HepG2 (cell line): ENCODE data around the gene PARM1. TPM values are rescaled to one million over a fixed set of nuclear protein-coding genes. Genes with fewer than 3 reads are reported as not detected.

ENCODE experiments used
- ATAC-seq: fragments of 200-7000 bp; cut with Tn5 transposase; 3 replicates; pipeline ENCODE4 v1.9.1; 2020; ENCODE audit warnings: mild to moderate bottlenecking, moderate library complexity
- BruUV-seq: library from RNA; stranded (reverse); fragments of 400-500 nt; replicated peaks from 2 replicates; lab custom pipeline; 2021; lab: Mats Ljungman, UMichigan
- CTCF ChIA-PET: fragments of 300-600 bp; formaldehyde crosslinking; extraction: SDS; loops from one replicate; lab custom pipeline; 2021; ENCODE audit warnings: low total read pairs, inconsistent platforms, low intra/inter-chr PET ratio; lab: Yijun Ruan, JAX
- POLR2A ChIA-PET: fragments of 350-600 bp; sonication (Branson Sonifier 250); formaldehyde crosslinking; loops from one replicate; lab custom pipeline; 2020; ENCODE audit warnings: antibody characterized with exemption, inconsistent platforms; lab: Yijun Ruan, JAX
- DNase-seq: peaks from one replicate; pipeline ENCODE4 v3.0.0-alpha.2; 2015; ENCODE audit warnings: low spot score
- FAIRE-seq: peaks from 3 replicates; lab custom pipeline; 2011; peaks lifted over from hg19 to GRCh38; lab: Jason Lieb, UNC
- H2AFZ ChIP-seq: one replicate; pipeline ENCODE4 v1.6.1; 2011; ENCODE audit warnings: low read length, inconsistent platforms
- H3K27ac ChIP-seq: fragments of 300-600 bp; 3 replicates; pipeline ENCODE4 v1.8.0; 2011; ENCODE audit warnings: mixed run types, mild to moderate bottlenecking, mixed read lengths, low read length, inconsistent platforms; ENCODE audit not compliant: insufficient read depth; ENCODE audit errors: extremely low read length
- H3K27me3 ChIP-seq, 2 experiments: fragments of 200-600 bp in 1 of 2; 2 replicates in 1 of 2; 3 replicates in 1 of 2; pipeline versions ENCODE4 v1.6.0 to v1.8.0; 2011; ENCODE audit warnings: low read length in 2 of 2, mild to moderate bottlenecking in 2 of 2, moderate library complexity in 2 of 2, inconsistent platforms in 1 of 2; ENCODE audit not compliant: insufficient read depth in 2 of 2, control insufficient read depth in 1 of 2
- H3K36me3 ChIP-seq, 2 experiments: fragments of 200-600 bp in 1 of 2; replicated peaks in 1 of 2; 2 replicates in 1 of 2; 3 replicates in 1 of 2; pipeline versions ENCODE4 v1.5.1 to v1.8.0; 2011; ENCODE audit warnings: low read length in 2 of 2, inconsistent platforms in 1 of 2; ENCODE audit not compliant: insufficient read depth in 2 of 2, control insufficient read depth in 1 of 2
- H3K4me1 ChIP-seq: 2 replicates; pipeline ENCODE4 v1.5.1; 2012; ENCODE audit warnings: low read length, inconsistent platforms; ENCODE audit not compliant: insufficient read depth
- H3K4me2 ChIP-seq: 2 replicates; pipeline ENCODE4 v1.6.0; 2011; ENCODE audit warnings: low read depth, low read length, inconsistent platforms
- H3K4me3 ChIP-seq, 3 experiments: fragments of 200-600 bp in 1 of 3; sonication (generic), shearing (Covaris generic) in 1 of 3; replicated peaks in 1 of 3; 2 replicates each; pipeline ENCODE4 v1.5.1; 2011 to 2016; ENCODE audit warnings: low read length in 3 of 3, inconsistent platforms in 2 of 3, low read depth in 2 of 3, mild to moderate bottlenecking in 2 of 3, control low read depth in 1 of 3, mixed read lengths in 1 of 3; ENCODE audit not compliant: insufficient read depth in 1 of 3
- H3K79me2 ChIP-seq: one replicate; pipeline ENCODE4 v1.6.1; 2011; ENCODE audit warnings: low read length, inconsistent platforms; ENCODE audit not compliant: insufficient read depth
- H3K9ac ChIP-seq: 2 replicates; pipeline ENCODE4 v1.6.0; 2011; ENCODE audit warnings: mild to moderate bottlenecking, low read depth, low read length, inconsistent platforms; ENCODE audit not compliant: insufficient read depth
- H3K9me3 ChIP-seq: 2 replicates; pipeline ENCODE4 v1.5.1; 2012; ENCODE audit warnings: mild to moderate bottlenecking, low read length
- H4K20me1 ChIP-seq: 2 replicates; pipeline ENCODE4 v1.6.0; 2011; ENCODE audit warnings: inconsistent platforms, mild to moderate bottlenecking, low read length, moderate library complexity; ENCODE audit not compliant: insufficient read depth
- NRL ChIP-seq: sonication (generic); formaldehyde crosslinking; IDR thresholded peaks from 2 replicates; pipeline ENCODE4 v1.5.0; 2020; ENCODE audit warnings: missing genetic modification reagents, mild to moderate bottlenecking, moderate library complexity, borderline replicate concordance
- ZNF282 ChIP-seq: fragments of 450-650 bp; IDR thresholded peaks from 2 replicates; pipeline ENCODE4 v1.6.1; 2018; ENCODE audit not compliant: partially characterized antibody
- ZSCAN29 ChIP-seq: sonication (generic); formaldehyde crosslinking; conservative IDR thresholded peaks from 2 replicates; pipeline ENCODE4 v1.4.0; 2020; ENCODE audit warnings: mild to moderate bottlenecking, missing genetic modification reagents
- WGBS: methylation state at CpG from one replicate; pipeline ENCODE4 v1.1.6; 2017; ENCODE audit warnings: low lambda C conversion rate; 5-methylcytosine and 5-hydroxymethylcytosine counted together
- in situ Hi-C: cut with HindIII; loops from 2 replicates; pipeline ENCODE4 v1.10.0; 2017; ENCODE audit warnings: low pct_unique_long_range_greater_than_20kb; ENCODE audit not compliant: extremely low pct_ligation_motif_present
- intact Hi-C: fragments of 100-400 bp; cut with micrococcal nuclease; formaldehyde crosslinking; loops from one replicate; pipeline ENCODE4 v1.10.0; 2022; ENCODE audit not compliant: unreplicated experiment
- polyA plus RNA-seq, 8 experiments: library from polyadenylated mRNA; depleted of rRNA in 3 of 8; stranded (reverse) in 7 of 8; unstranded in 1 of 8; fragments of >200 nt; fragmentation: Illumina TruSeq in 4 of 8; extraction: Trizol in 4 of 8; gene quantifications; 2 replicates each; pipeline versions ENCODE4 v1.2.1 to v1.2.3, GENCODE V29; 2011 to 2016; ENCODE audit warnings: low read depth in 4 of 8, missing spikeins in 1 of 8, mixed read lengths in 1 of 8; ENCODE audit not compliant: insufficient read depth in 1 of 8
- total RNA-seq, 5 experiments: library from RNA; depleted of rRNA; stranded (reverse); fragments of >200 nt; fragmentation: Illumina TruSeq; extraction: Trizol; gene quantifications; 2 replicates each; pipeline ENCODE4 v1.2.3, GENCODE V29; 2016; ENCODE audit warnings: low read depth in 1 of 5

PARM1 gene
- total and polyA plus RNA-seq, 2 of the 13 experiments (the other 11 are each of a cell fraction or from before 2014, with no cell fraction given) = not detected

DNA sequence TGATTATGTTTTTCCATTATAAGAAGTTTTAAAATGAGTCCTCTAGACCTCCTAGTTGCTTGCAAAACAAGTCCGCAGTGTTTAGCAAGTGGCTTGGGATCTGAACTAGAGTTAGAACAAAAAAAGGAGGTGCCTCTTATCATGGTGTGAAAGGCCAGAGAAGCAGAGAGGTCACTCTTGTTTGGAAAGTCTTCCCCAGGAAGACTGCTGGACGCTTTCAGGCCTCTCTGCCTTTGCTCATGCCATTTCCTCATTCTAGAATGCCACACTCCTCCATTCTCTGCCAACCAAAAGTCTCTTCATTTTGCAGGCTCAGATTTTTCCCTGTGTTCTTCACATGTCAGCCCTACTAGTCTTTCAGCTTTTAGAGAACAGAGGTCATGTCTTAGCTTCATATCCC lies 14.9 kb downstream of the PARM1 start:
- Histone ChIP-seq H3K79me2 (no peaks in the 10 kb centered on the region), H2AFZ (no peak overlapping the region), H3K4me1 (no peaks in the 10 kb centered on the region), H3K36me3 (no peaks in the 10 kb centered on the region), H3K27ac (no peak overlapping the region), H4K20me1 (no peaks in the 10 kb centered on the region), H3K4me3 (no peak overlapping the region), H3K9ac (no peak overlapping the region), H3K27me3 (no peaks in the 10 kb centered on the region), H3K9me3 (no peaks in the 10 kb centered on the region), H3K4me2 (no peak overlapping the region)
- CTCF ChIA-PET = no interaction called here
- intact Hi-C loops = no loop called here
- ATAC-seq (no peak), DNase-seq (no peak), FAIRE-seq (no peak)
- 23% methylated on average over 2 of the region's 2 CpGs for WGBS
- BruUV-seq = no TSS peak
- in situ Hi-C loops = loop anchor here (25.0 kb wide), 1 partner anchor 540 kb away; no protein-coding TSS in a partner anchor
- TF ChIP-seq ZSCAN29 (no peak), NRL (no peak)
- POLR2A ChIA-PET = no interaction called here

DNA sequence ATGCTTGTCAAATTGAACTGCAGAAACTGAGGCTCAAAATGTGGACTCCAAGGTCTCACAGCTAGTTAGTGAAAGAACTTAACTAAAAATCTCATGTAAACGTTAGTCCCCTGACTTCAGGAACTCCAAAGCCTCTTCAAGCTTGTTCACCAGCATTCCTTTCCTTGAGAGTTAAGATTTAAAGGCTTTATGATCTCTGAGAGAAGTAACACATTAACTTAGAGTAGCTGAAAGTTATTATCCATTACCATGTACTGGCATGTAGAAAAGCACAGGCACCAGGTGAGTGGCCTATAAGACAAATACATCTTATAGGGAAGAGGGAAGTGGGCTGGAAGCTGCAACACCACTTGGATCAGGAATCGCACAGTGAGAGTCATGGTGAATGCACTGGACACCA lies 15.3 kb downstream of the PARM1 start:
- no peak for DNase-seq
- no peak for TF ChIP-seq ZNF282
- TF ChIP-seq, all 625 proteins: peak for 0
- ATAC-seq (no peak), FAIRE-seq (no peak)
- intact Hi-C loops (no loop called here), in situ Hi-C loops (loop anchor here (25.0 kb wide), 1 partner anchor 539 kb away; no protein-coding TSS in a partner anchor)
- no peaks in the 10 kb centered on the region for H3K9me3 ChIP-seq
- ChIA-PET CTCF (no interaction called here), POLR2A (no interaction called here)
- H3K79me2 ChIP-seq = no peaks in the 10 kb centered on the region
- no peak overlapping the region for H3K9ac ChIP-seq
- H3K4me3 ChIP-seq = no peak overlapping the region
- no peaks in the 10 kb centered on the region for H4K20me1 ChIP-seq
- no peaks in the 10 kb centered on the region for H3K4me1 ChIP-seq
- no peaks in the 10 kb centered on the region for H3K36me3 ChIP-seq
- 12% methylated on average over 2 of the region's 2 CpGs for WGBS
- H3K4me2 ChIP-seq = no peak overlapping the region
- no TSS peak for BruUV-seq
- H3K27ac ChIP-seq = no peak overlapping the region
- H2AFZ ChIP-seq = no peak overlapping the region
- H3K27me3 ChIP-seq = no peaks in the 10 kb centered on the region
